Stimulated activated CD8-positive, alpha-beta memory T cell treated with anti-CD3 and anti-CD28 coated beads, Interleukin-4, amount 100 ng/mL, for 48 hours (primary cell): Measurements from ENCODE around the gene SH3GLB1.
"Not testable (repeated sequence)": the region's sequence is repeated elsewhere in the genome, so short reads cannot be mapped to it uniquely, and the experiment has no call there.

Experiments used
- DNase-seq: peaks from one replicate; pipeline ENCODE4 v3.0.0-alpha.2; 2020

SH3GLB1 gene

GRCh38 chr1:86704458-86704971 is at the start of gene SH3GLB1:
Gene SH3GLB1 (plus strand): TSS chr1:86704576. CDS start chr1:86704900, 324 bp downstream.
- peak; percentile 96 for DNase-seq

- not testable (repeated sequence) for DNase-seq
These were observed 46.0 kb upstream of the SH3GLB1 start for GRCh38 chr1:86658381-86658780.

- DNase-seq: no peak
These were observed 38.0 kb upstream of the SH3GLB1 start for GRCh38 chr1:86666368-86666767.

GRCh38 chr1:86687595-86687994 is 16.8 kb upstream of the SH3GLB1 start:
- no peak for DNase-seq

GRCh38 chr1:86692641-86693040 is 11.7 kb upstream of the SH3GLB1 start:
- DNase-seq: no peak

GRCh38 chr1:86695400-86695799 is 9.0 kb upstream of the SH3GLB1 start:
- DNase-seq: no peak

GRCh38 chr1:86696522-86696921 is 7.9 kb upstream of the SH3GLB1 start:
- DNase-seq: no peak

- DNase-seq: no peak
These were observed 5.2 kb upstream of the SH3GLB1 start for GRCh38 chr1:86699186-86699585.

GRCh38 chr1:86701731-86702130 is 2.6 kb upstream of the SH3GLB1 start:
- DNase-seq: no peak

- not testable (repeated sequence) for DNase-seq
These were observed 1.4 kb upstream of the SH3GLB1 start for GRCh38 chr1:86702954-86703494.

GRCh38 chr1:86703696-86704457 is 499 bp upstream of the SH3GLB1 start:
- DNase-seq: peak; percentile 70

- DNase-seq: peak; percentile 54
These were observed 742 bp downstream of the SH3GLB1 start for GRCh38 chr1:86704972-86705664.

GRCh38 chr1:86705665-86705985 is 1.2 kb downstream of the SH3GLB1 start:
- no peak for DNase-seq

GRCh38 chr1:86706018-86706635 is 1.8 kb downstream of the SH3GLB1 start:
- DNase-seq: no peak

- no peak for DNase-seq
These were observed 4.5 kb downstream of the SH3GLB1 start for GRCh38 chr1:86708920-86709319.

GRCh38 chr1:86712088-86712860 is 7.9 kb downstream of the SH3GLB1 start:
- no peak for DNase-seq

- DNase-seq: no peak
These were observed 9.1 kb downstream of the SH3GLB1 start for GRCh38 chr1:86713477-86713876.

GRCh38 chr1:86714159-86714558 is 9.8 kb downstream of the SH3GLB1 start:
- no peak for DNase-seq

GRCh38 chr1:86714561-86715244 is 10.3 kb downstream of the SH3GLB1 start:
- no peak for DNase-seq

GRCh38 chr1:86718786-86719185 is 14.4 kb downstream of the SH3GLB1 start:
- DNase-seq: no peak

GRCh38 chr1:86731416-86731815 is 27.0 kb downstream of the SH3GLB1 start:
- no peak for DNase-seq

GRCh38 chr1:86733340-86733739 is 29.0 kb downstream of the SH3GLB1 start:
- DNase-seq: no peak
